ENCODE data around the gene ST7L.
"Not testable (repeated sequence)": the region's sequence is repeated elsewhere in the genome, so short reads cannot be mapped to it uniquely, and the experiment has no call there.

The ST7L gene, protein sequence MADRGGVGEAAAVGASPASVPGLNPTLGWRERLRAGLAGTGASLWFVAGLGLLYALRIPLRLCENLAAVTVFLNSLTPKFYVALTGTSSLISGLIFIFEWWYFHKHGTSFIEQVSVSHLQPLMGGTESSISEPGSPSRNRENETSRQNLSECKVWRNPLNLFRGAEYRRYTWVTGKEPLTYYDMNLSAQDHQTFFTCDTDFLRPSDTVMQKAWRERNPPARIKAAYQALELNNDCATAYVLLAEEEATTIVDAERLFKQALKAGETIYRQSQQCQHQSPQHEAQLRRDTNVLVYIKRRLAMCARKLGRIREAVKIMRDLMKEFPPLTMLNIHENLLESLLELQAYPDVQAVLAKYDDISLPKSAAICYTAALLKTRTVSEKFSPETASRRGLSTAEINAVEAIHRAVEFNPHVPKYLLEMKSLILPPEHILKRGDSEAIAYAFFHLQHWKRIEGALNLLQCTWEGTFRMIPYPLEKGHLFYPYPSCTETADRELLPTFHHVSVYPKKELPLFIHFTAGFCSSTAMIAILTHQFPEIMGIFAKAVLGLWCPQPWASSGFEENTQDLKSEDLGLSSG

DNA sequence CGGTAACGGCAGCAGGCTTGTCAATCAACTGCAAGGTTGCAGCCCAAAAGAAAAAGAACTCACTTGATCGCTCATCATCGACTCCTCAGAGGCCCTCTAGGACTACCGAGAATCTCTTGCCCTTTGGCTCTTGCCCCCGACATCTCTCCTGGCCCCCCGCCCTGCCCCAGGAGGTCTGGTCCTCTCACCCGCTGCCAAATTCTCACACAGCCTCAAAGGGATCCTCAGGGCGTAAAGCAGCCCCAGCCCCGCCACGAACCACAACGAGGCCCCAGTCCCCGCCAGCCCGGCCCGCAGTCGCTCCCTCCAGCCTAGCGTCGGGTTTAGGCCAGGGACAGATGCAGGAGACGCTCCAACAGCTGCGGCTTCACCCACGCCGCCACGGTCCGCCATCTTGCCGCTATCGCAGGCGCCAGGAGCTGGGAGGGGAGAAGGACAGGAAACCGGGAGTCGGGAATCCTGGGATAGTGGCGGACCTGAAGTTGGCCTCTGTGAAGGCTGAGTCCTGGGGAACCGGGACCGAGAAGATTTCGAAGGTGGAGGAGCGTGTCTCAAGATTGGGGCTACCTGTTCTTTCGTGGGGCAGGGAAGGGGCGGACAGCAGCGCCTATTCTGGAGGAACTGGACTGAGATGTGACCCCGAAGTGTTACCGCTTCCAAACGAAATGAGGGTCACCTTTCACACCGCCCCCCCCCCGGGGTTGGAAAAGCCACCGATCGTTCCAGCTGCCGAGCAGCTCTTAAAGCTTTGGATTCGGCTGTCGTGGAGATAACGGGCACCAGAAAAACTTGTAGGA, at the start of gene ST7L:
Gene ST7L (minus strand): TSS at position 421 of the 797 bp plus-strand sequence. CDS start 28 bp downstream, at position 393.
- in situ Hi-C loops (cut with MboI; ENCODE audit: low sequenced_read_pairs): no loop called here

DNA sequence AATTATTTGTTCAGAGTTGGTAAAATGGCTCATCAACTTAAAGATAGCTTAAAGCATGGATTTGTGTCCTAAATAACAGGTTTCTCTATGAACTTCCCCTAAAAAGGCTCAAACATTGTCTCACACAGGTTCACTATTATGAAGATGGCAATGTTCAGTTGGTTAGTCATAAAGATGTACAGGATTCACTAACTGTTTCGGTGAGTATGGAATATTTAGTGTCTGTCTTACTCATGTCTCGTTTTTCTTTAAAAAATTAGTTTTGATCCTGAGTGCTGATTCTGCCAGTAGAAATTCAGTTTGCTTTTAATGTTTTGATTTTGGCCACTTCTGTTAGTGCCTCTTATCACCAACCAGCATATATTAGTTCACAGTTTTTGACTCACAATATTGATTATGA, 48.0 kb upstream of the ST7L start:
- in situ Hi-C loops (cut with MboI; ENCODE audit: low sequenced_read_pairs): no loop called here

DNA sequence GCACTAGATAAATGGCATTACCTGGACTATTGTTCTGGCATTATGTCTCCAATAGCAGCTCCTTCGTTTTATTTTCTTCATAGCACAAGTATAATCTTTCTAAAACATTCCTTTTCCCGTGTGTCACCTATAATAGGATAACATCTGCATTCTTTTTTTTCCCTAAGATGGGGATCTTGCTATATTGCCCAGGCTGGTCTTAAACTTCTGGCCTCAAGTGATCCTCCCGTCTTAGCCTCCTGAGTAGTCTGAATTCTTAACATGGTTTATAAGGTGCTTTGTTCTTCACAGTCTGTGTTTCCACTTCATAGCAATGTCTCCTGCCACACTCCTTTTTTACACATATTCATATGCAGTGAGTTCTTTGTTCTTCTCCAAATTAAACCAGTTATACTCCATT, 46.9 kb upstream of the ST7L start:
- in situ Hi-C loops (cut with MboI; ENCODE audit: low sequenced_read_pairs): no loop called here

DNA sequence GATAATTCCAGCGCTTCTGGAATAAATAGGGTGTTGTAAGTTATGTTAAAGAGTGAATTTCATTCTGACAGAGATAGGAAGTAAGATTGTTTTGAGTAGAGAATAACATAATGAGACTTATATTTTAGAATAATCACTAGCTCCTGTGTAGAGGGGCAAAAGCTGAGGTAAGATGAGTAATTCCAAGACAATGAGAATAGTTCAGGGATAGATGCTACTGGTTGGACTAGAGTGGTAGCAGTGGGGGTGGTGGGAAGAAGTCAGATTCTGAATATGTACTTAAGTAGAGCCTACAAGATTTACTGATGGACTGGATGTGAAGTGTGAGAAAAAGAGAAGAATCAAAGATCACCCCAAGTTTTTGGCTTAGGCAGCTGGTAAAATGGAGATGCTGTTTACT, 32.3 kb upstream of the ST7L start:
- in situ Hi-C loops (cut with MboI; ENCODE audit: low sequenced_read_pairs): no loop called here

DNA sequence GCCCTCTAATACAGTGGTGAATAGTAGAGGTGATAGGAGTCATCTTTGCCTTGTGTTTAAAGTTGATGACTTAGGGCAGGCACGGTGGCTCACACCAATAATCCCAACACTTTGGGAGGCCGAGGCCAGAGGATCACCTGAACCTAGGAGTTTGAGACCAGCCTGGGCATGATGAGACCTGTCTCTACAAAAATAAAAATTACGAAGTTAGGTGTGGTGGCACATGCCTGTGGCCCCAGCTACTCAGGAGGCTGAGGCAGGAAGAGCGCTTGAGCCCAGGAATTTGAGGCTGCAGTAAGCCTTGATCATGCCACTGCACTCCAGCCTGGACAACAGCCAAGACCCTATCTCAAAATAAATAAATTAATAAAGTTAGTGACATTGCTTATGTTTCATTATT, 27.3 kb upstream of the ST7L start:
- in situ Hi-C loops (cut with MboI; ENCODE audit: low sequenced_read_pairs): no loop called here

DNA sequence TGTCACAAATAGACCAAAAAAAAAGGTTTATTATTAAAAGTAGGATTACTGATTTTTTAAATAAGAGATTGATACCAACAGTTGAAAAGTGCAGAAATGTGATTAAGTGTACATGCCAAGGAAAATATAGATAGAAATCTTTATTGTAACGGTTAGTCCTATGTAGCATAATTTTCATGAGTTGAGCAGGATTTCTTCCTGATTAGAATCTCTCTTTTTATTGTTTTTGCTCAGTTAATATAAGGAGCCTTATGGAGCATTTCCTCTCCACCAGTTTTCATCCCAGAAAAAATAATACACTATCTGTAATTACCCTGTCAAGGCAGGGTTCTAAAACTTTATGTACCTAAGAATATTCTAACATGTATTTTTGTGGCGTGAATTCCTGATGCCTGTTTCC, 24.1 kb upstream of the ST7L start:
- in situ Hi-C loops (cut with MboI; ENCODE audit: low sequenced_read_pairs): no loop called here

DNA sequence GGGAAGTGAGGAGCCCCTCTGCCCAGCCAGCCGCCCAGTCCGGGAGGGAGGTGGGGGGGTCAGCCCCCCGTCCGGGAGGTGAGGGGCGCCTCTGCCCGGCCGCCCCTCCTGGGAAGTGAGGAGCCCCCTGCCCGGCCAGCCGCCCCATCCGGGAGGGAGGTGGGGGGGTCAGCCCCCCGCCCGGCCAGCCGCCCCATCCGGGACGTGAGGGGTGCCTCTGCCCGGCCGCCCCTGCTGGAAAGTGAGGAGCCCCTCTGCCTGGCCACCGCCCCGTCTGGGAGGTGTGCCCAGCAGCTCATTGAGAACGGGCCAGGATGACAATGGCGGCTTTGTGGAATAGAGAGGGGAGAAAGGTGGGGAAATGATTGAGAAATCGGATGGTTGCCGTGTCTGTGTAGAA, 21.5 kb upstream of the ST7L start:
- in situ Hi-C loops (cut with MboI; ENCODE audit: low sequenced_read_pairs): not testable (repeated sequence)

DNA sequence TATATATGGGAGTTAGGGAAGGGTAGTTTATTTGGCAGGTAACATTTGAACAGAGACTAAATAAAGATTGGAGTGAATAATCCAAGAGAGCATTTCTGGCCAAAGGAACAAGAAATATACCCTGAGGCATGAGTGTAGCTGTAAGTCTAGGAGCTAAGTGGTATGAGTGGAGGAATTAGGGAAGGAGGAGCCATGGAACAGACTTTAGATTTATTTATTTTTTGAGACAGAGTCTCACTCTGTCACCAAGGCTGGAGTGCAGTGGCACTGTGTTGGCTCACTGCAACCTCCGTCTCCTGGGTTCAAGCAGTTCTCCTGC, 19.1 kb upstream of the ST7L start:
- in situ Hi-C loops (cut with MboI; ENCODE audit: low sequenced_read_pairs): no loop called here

DNA sequence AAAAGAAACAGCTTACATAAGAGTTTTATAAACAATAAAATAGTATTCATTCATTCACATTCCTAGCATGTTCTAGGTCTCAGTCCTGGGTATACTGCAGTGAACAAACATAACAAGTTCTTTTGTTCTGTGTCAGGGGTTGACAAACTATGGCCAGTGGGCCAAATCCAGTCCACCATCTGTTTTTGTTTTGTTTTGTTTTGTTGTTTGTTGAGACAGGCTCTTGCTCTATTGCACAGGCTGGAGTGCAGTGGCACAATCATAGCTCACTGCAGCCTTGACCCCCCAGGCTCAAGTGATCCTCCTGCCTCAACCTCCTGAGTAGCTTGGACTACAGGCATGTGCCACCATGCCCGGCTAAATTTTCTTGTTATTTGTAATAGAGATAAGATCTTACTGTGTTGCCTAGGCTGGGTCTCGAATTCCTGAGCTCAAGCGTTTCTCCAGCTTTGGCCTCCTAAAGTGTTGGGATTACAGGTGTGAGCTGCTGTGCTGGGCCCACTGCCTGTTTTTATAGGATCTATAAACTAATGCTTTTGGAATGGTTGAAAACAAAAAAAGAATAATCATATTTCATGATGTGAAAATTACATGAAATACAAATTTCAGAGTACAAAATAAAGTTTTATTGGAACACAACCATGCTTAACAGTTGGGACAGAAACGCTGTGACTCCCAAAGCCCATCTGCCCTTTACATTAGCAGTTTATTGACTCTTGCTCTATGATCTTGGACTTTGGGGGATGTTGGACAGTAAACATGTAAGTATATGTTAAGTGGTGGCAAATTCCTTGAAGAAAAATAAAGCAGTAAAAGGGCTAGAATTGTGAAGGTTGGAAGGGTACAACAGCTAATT, 18.5 kb upstream of the ST7L start:
- in situ Hi-C loops (cut with MboI; ENCODE audit: low sequenced_read_pairs): no loop called here

DNA sequence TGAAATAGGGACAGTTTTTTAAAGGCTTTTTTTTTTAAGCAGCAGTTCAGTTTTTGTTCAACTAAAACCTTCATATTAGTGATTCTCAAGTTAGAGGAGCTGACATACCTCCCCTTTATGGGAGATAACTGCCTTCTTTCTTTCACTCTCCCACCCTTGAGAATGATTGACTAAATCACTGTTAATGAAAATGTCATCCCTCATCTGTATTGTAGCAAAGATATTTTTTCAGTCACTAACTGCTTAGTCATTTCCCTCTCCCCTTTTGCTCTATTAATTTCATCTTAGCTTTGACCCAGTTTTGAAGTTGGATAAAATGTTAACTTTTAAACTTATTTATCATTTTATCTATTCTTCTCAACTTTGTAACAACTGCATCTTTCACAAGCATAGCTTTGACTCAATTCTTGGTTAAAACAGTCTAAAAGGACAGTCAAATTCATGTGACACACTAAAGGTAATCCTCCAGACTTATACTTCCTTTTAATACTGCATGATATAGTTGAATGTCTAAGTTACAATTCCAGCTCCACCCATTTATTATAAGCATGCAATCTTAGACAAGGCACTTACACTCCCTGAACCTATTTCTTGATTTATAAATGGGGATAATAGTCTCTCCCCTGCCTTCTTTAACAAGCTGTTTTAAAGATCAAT, 17.8 kb upstream of the ST7L start:
- in situ Hi-C loops (cut with MboI; ENCODE audit: low sequenced_read_pairs): no loop called here

DNA sequence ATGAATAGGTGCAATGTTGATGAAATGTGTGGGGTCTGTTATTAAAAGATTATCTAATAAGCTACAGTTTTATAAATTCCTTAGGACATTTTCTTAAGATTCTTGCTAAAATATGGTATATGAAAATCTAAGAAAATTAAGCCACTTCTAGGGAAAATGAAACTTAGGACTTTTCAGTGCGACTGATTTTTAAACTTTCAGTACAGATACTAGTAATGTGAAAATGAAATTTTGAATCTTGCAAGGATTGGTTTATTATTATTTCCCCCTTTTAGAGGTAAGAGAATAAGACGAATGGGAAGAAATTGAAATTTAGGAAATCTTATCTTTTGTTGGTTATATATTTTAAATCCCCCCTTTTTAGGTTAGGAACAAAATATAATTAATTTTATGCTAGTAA, 17.1 kb upstream of the ST7L start:
- in situ Hi-C loops (cut with MboI; ENCODE audit: low sequenced_read_pairs): no loop called here

DNA sequence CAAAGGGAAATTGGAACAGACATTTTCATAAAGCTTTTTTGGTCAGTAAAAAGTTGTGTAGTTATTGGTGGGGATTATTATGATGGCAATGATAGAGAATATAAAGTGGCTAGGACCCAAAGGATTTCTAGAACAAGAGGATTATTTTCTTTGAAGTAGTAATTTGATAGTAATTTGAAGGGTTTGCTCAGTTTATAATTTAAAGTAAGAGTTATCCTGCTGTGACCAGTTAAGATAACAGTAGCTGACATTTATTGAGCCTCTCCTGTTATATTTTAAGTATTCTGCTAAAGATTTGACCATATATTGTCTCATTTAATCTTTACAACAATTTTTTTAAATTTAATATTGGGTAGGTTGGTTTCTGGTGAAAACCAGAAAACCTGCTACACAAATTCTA, 15.4 kb upstream of the ST7L start:
- in situ Hi-C loops (cut with MboI; ENCODE audit: low sequenced_read_pairs): no loop called here

DNA sequence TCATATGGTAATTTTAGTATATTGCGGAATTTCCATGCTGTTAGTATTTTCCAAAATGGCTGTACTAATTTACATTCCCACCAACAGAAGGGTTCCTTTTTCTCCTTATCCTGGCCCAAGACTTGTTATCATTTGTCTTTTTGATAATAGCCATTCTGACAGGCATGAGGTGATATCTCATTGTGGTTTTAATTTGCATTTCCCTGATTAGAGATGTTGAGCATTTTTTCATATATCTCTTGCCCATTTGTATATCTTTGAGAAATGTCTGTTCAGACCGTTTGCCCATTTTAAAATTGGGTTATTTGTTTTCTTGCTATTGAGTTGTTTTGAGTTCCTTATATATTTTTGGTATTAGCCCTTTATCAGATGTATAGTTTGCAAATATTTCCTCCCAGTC, 14.7 kb upstream of the ST7L start:
- in situ Hi-C loops (cut with MboI; ENCODE audit: low sequenced_read_pairs): no loop called here

DNA sequence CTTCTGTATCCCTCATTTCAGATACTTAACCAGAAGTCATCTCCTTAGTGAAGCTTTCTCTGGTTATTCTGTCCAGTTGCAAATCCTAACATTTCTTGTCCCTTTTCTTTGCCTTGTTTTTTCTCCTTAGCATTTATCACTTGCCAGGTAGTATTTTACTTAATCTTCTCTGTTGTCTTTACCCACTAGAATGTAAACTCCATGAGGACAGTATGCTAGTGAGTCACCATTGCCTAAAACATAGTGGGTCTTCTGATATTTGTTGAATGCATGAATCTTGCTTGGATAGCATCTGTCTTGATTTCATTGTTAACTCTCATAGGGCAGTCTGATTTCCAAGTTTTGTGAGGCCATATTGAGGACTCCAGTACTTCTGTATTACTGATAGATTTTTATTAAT, 10.3 kb upstream of the ST7L start:
- in situ Hi-C loops (cut with MboI; ENCODE audit: low sequenced_read_pairs): no loop called here

DNA sequence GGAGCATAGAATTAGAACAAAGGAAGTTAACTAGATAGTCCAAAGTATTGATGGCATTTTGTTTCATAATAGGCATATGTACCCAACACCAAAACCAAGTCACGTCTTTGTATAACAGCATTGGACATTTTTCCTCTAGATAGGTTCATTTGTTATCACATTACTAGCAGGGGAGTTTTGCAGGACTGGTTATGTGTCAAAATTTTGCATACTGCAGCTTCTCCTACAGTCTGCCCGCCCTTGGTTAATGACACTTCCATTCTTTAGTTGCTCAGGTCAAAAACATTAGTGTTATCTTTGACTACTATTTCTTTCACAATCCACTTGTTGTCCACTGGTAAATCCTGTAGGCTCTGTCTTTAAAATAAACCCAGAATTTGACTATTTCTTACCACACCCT, 9.6 kb upstream of the ST7L start:
- in situ Hi-C loops (cut with MboI; ENCODE audit: low sequenced_read_pairs): no loop called here

DNA sequence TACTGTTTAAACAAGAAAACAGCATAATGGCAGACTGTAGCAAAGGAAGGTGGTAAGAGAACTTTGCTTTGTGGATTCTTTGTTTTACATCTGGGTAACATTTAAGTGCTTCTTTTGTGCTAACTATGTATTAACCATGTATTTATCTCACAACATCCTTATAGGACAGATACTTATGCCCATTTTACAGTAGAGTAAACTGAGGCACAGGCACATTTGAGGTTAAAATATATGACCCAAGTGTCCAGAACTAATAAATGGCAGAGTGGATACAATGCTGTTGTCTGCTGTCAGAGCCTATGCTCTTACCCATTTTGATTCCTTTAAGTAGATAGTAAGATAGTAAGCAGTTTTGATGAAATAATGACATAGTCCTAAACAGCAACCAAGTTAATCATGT, 7.9 kb upstream of the ST7L start:
- in situ Hi-C loops (cut with MboI; ENCODE audit: low sequenced_read_pairs): no loop called here

DNA sequence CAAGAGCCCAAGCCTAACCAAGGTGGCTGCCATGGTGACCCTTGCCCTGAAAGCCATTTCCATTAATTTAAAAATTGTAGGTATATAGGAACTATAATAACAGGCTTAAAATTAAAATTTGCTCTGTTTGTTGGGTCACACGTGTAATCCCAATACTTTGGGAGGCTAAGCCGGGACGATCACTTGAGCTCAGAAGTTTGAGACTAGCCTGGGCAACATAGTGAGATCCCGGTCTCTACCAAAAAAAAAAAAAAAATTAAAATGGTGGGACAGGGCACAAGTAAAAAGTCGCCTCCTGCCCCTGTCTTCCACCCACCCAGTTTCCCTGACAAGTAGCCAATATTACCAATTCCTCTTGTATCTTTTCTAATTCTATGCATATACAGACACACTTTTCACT, 7.3 kb upstream of the ST7L start:
- in situ Hi-C loops (cut with MboI; ENCODE audit: low sequenced_read_pairs): no loop called here

DNA sequence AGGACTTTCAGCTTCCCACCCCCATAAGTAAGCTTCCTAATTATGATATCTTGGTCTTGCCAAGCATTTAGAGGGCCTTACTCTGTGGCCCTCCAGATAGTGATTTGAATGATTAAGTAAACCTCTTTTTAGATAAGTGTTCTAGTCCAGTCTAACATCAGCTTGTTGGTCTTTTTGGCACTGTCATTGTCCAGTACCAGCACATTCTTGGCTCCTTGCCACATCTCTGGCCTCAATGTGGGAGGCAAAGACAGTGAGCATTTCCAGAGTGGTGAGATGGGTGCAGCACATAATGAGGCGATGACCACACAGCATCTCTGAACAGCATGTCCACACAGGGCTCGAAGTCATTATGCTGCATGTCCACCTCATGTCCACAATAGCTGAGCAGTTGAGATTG, 6.8 kb upstream of the ST7L start:
- in situ Hi-C loops (cut with MboI; ENCODE audit: low sequenced_read_pairs): no loop called here

DNA sequence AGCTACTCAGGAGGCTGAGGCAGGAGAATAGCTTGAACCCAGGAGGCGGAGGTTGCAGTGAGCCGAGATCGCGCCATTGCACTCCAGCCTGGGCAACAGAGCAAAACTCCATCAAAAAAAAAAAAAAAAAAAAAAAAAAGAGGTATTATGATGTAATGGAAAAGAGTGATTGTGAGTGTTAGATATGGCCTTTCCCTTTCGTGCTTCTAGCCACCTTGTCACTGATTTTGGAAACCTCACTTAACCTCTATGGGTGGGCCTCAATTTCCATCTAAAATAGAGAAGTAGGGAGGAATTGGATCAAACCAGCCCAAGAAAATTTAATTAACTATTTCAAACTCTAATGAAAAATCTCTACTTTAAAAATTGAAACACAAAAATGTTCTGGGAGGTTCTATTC, 5.6 kb upstream of the ST7L start:
- in situ Hi-C loops (cut with MboI; ENCODE audit: low sequenced_read_pairs): not testable (repeated sequence)

DNA sequence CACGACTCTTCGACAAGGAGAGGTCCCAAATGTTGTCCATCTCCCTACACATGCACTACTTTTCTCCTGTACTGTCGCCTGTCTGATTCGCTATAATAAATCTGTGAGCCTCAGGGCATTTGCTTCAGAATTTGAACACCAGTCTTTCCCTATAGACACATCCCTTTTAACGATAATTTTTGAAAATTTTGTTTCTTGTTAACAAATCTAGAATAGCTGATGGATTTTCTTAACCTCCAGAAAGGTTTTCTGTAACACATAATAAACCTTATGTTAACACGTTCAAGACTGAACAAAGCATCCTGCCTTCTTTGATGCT, 1.4 kb upstream of the ST7L start:
- in situ Hi-C loops (cut with MboI; ENCODE audit: low sequenced_read_pairs): no loop called here

All from hTERT RPE-1 (cell line).